ENCODE measurements around the gene HIVEP3.

The HIVEP3 gene

GRCh38 chr1:41925712-41926111 lies 7.0 kb upstream of the HIVEP3 start:
- CTCF ChIA-PET = no interaction called here
- H3K36me3 ChIP-seq (ENCODE audit: control insufficient read depth in 2 of 2, insufficient read depth in 1 of 2, low read length in 2 of 2) = no peaks in the 10 kb centered on the region
- H3K27ac ChIP-seq (ENCODE audit: extremely low read depth, low read depth, low read length) = no peak overlapping the region
- no peak overlapping the region for H3K4me3 ChIP-seq (ENCODE audit: low read depth, low read length)
- 0 out of 2 replicates have a peak, but pooled peaks cover 1% of the 10 kb centered on the region for H3K4me1 ChIP-seq (ENCODE audit: control insufficient read depth, insufficient read depth, low read length)
- TF ChIP-seq SCRT2 (tag by site-specific recombination; IDR thresholded peaks at IDR 0.05) (no peak), KLF9 (tag by site-specific recombination; IDR thresholded peaks at IDR 0.05; ENCODE audit: low read depth) (no peak), ZNF76 (tag by site-specific recombination; IDR thresholded peaks at IDR 0.05; ENCODE audit: borderline replicate concordance, low read depth) (peak; percentile 33; the same call in 1 of the 2 replicates), SP3 (tag by site-specific recombination; IDR thresholded peaks at IDR 0.05) (peak; percentile 36; the same call in 1 of the 2 replicates), KLF10 (tag by site-specific recombination; IDR thresholded peaks at IDR 0.05) (0 out of 2 replicates have a peak, but pooled peaks have one; percentile 18), ZNF184 (tag by site-specific recombination; IDR thresholded peaks at IDR 0.05) (no peak), ZNF302 (tag by site-specific recombination; IDR thresholded peaks at IDR 0.05; ENCODE audit: low read depth) (no peak), ZNF600 (tag by site-specific recombination; IDR thresholded peaks at IDR 0.05) (no peak), ZNF548 (tag by site-specific recombination; IDR thresholded peaks at IDR 0.05) (no peak), ZSCAN18 (tag by site-specific recombination; IDR thresholded peaks at IDR 0.05) (no peak)
- H3K9me3 ChIP-seq (ENCODE audit: control insufficient read depth, insufficient read depth, low read depth, low read length) = no peaks in the 10 kb centered on the region
- POLR2A ChIA-PET = no interaction called here

- Histone ChIP-seq H3K4me1 (ENCODE audit: control insufficient read depth, insufficient read depth, low read length) (0 out of 2 replicates have a peak, but pooled peaks cover 3% of the 10 kb centered on the region), H3K9me3 (ENCODE audit: control insufficient read depth, insufficient read depth, low read depth, low read length) (no peaks in the 10 kb centered on the region), H3K27ac (ENCODE audit: extremely low read depth, low read depth, low read length) (no peak overlapping the region), H3K4me3 (ENCODE audit: low read depth, low read length) (no peak overlapping the region), H3K36me3 (ENCODE audit: control insufficient read depth in 2 of 2, insufficient read depth in 1 of 2, low read length in 2 of 2) (no peaks in the 10 kb centered on the region)
- ChIA-PET POLR2A (no interaction called here), CTCF (no interaction called here)
- TF ChIP-seq ZNF621 (tag by site-specific recombination; IDR thresholded peaks at IDR 0.05) (no peak), ZNF175 (tag by site-specific recombination; IDR thresholded peaks at IDR 0.05) (no peak), ZNF221 (tag by site-specific recombination; IDR thresholded peaks at IDR 0.05; ENCODE audit: borderline replicate concordance) (no peak), ZNF518A (tag by site-specific recombination; conservative IDR thresholded peaks at IDR 0.05; ENCODE audit: low read depth) (no peak), HOXD13 (CRISPR knock-in tag; IDR thresholded peaks at IDR 0.05; ENCODE audit: borderline replicate concordance) (no peak), TRIM28 (IDR thresholded peaks at IDR 0.05; ENCODE audit: borderline replicate concordance, low read length) (no peak), ZNF280C (tag by site-specific recombination; IDR thresholded peaks at IDR 0.05) (no peak), SCRT1 (tag by site-specific recombination; IDR thresholded peaks at IDR 0.05; ENCODE audit: borderline replicate concordance) (no peak), IKZF3 (tag by site-specific recombination; IDR thresholded peaks at IDR 0.05) (no peak), ZNF449 (tag by site-specific recombination; IDR thresholded peaks at IDR 0.05) (no peak), ZNF121 (tag by site-specific recombination; IDR thresholded peaks at IDR 0.05) (no peak), CTCF (tag by site-specific recombination; IDR thresholded peaks at IDR 0.05) (no peak), ZNF600 (tag by site-specific recombination; IDR thresholded peaks at IDR 0.05) (no peak)
Measured at GRCh38 chr1:41924911-41925310, 6.2 kb upstream of the HIVEP3 start.

All from HEK293 (cell line).